Activated T-cell treated with anti-CD3 and anti-CD28 coated beads, Interleukin-2, amount 50 U/mL, for 4 hours (primary cell): ENCODE data around the gene SIK3. TPM values are rescaled to one million over a fixed set of nuclear protein-coding genes. Genes with fewer than 3 reads are reported as not detected.

Experiments
- ATAC-seq, 2 donors: fragments of 200-7000 bp; cut with Tn5 transposase; one replicate each; pipeline ENCODE4 v1.10.0; 2021
- DNase-seq: peaks from one replicate; pipeline ENCODE4 v3.0.0-alpha.2; 2020
- H3K27me3 Mint-ChIP-seq: one replicate; pipeline ENCODE4 v1.8.0; 2021; ENCODE audit warnings: low read depth, mixed read lengths
- H3K36me3 Mint-ChIP-seq: one replicate; pipeline ENCODE4 v1.8.0; 2022; ENCODE audit warnings: mixed read lengths; ENCODE audit not compliant: insufficient read depth
- H3K4me1 Mint-ChIP-seq: one replicate; pipeline ENCODE4 v1.8.0; 2021; ENCODE audit warnings: low read depth, mixed read lengths
- H3K4me3 Mint-ChIP-seq: one replicate; pipeline ENCODE4 v1.8.0; 2021; ENCODE audit warnings: mild to moderate bottlenecking, moderate library complexity, mixed read lengths
- H3K9me3 Mint-ChIP-seq: one replicate; pipeline ENCODE4 v1.8.0; 2021; ENCODE audit warnings: mixed read lengths
- total RNA-seq, 3 donors: library from RNA; stranded (reverse); gene quantifications; one replicate each; pipeline ENCODE4 v1.2.1, GENCODE V29; 2021

Gene SIK3
- total RNA-seq, 3 donors from 2014 or later, result 28.7 to 48.8 (median 36.5) TPM

DNA sequence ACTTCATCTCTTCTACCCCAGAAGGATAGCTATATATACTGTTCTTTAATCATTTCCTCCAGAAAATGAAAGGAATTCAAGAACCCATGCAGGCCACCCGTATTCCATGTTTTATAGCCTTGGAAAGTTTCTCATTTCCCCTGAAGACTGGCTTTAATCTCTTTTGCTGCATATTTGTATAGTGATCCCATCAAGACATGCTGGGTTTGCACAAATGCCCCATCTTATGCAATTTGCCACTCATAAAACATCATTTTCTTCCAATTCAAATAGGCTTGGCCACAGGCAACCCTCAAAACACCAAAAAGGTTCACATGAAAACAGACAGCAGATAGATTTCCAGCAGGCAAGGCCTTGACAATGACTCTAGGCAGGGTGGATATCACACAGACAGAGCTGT, 232.5 kb downstream of the SIK3 start:
- ATAC-seq, result no peak
- no peaks in the 10 kb centered on the region for H3K4me1 Mint-ChIP-seq
- H3K27me3 Mint-ChIP-seq, result no peaks in the 10 kb centered on the region
- DNase-seq, result no peak
- peaks cover 61% of the 10 kb centered on the region for H3K36me3 Mint-ChIP-seq
- no peak overlapping the region for H3K4me3 Mint-ChIP-seq
- H3K9me3 Mint-ChIP-seq, result no peaks in the 10 kb centered on the region

DNA sequence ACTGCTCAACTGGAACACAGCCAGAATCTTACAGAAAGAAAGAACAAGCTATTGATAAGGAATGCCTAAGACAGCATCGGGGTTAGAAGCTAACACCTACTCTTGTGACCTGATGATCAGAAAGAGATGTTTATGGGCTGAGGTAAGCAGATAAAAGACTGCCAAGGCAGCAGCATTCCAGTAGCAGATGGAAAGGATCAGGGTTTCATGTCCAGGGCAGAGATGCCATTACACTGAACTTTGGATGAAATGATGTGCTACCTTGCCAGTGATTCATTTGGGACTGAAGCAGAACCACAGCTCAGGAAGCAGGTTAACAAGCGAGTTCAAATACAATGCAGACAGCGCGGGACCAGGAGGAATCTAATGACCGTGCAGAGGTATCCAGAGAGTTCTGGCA, 233.7 kb downstream of the SIK3 start:
- no peak for ATAC-seq
- H3K27me3 Mint-ChIP-seq, result no peaks in the 10 kb centered on the region
- peaks cover 55% of the 10 kb centered on the region for H3K36me3 Mint-ChIP-seq
- H3K9me3 Mint-ChIP-seq, result no peaks in the 10 kb centered on the region
- DNase-seq, result no peak
- no peaks in the 10 kb centered on the region for H3K4me1 Mint-ChIP-seq
- H3K4me3 Mint-ChIP-seq, result no peak overlapping the region

DNA sequence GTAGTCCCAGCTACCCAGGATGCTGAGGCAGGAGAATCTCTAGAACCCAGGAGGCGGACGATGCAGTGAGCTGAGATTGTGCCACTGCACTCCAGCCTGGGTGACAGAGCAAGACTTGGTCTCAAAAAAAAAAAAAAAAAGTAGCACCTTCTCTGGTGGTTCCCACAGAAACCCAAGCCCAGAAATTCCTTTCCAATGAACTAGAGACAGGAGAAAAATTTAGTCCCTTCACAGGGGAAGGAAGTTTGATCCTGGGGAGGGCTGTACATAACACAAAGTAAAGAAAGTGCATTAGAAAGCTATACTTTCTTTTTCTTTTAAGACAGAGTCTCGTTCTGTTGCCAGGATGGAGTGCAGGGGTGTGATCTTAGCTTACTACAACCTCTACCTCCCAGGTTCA, 235.3 kb downstream of the SIK3 start:
- Mint-ChIP-seq H3K4me1 (no peaks in the 10 kb centered on the region), H3K27me3 (no peaks in the 10 kb centered on the region), H3K36me3 (peaks cover 61% of the 10 kb centered on the region), H3K4me3 (no peak overlapping the region), H3K9me3 (no peaks in the 10 kb centered on the region)
- no peak for DNase-seq
- ATAC-seq, result no peak

DNA sequence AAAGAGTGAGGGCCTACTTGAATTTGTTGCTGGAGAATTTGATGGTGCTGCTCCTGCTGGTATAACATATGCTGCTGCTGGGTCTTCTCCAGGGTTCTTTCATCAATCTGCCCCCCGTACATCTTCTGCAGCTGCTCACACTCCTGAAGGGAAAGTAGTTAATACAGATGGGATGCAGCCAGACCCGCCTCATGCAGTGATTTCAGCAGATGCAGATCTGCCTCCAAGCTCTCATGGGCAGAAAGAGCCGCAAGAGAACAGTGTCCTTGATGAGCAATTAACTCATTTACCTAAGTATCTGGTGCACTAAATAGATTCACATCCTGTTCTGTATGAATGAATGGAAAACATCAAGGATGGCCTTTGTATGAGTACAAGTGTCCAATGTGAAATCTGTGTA, 236.0 kb downstream of the SIK3 start:
- Mint-ChIP-seq H3K27me3 (no peaks in the 10 kb centered on the region), H3K4me1 (peaks cover 4% of the 10 kb centered on the region), H3K36me3 (peaks cover 57% of the 10 kb centered on the region), H3K9me3 (no peaks in the 10 kb centered on the region), H3K4me3 (no peak overlapping the region)
- ATAC-seq, result no peak
- no peak for DNase-seq

DNA sequence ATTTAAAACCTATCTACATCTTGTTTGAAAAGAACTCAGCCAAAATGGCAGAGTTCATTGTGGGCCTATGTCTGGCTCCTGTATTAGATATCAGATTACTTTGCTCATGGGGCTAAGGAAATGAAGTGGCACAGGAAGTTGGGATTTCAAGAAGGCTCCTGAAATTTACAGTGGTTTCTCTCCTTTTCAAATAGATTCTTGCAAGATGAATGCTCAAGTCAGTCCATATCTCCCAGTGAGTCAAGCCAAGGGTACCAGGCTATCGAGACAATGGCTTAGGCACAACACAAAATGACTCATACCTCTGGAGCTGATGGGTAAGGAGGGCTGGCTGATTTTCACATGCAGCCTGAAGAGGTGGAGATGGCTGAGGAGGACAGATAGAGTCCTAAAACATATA, 236.7 kb downstream of the SIK3 start:
- peaks cover 56% of the 10 kb centered on the region for H3K36me3 Mint-ChIP-seq
- H3K4me3 Mint-ChIP-seq, result no peak overlapping the region
- H3K27me3 Mint-ChIP-seq, result no peaks in the 10 kb centered on the region
- ATAC-seq, result no peak
- peaks cover 11% of the 10 kb centered on the region for H3K4me1 Mint-ChIP-seq
- H3K9me3 Mint-ChIP-seq, result no peaks in the 10 kb centered on the region
- no peak for DNase-seq

DNA sequence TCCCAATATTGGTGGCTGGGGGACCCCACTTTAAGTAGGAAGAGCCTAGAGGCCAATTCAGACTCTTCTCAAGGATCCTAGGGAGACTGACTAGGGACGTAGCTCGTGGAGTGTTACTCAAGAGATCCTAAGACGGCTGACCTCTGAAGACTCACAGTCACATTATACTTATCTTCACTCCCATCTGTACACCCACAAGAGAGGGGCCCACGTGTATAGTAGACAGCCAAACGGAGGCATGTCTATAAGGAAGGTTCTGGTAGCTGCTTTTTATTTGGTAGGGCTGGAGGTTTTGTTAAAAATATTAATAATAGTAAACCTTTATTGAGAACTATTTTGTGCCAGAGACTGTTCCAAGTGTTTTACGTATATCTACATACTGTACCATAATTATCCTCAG, 237.9 kb downstream of the SIK3 start:
- H3K9me3 Mint-ChIP-seq, result no peaks in the 10 kb centered on the region
- H3K36me3 Mint-ChIP-seq, result peaks cover 53% of the 10 kb centered on the region
- H3K27me3 Mint-ChIP-seq, result no peaks in the 10 kb centered on the region
- no peak overlapping the region for H3K4me3 Mint-ChIP-seq
- no peak for ATAC-seq
- DNase-seq, result no peak
- peaks cover 21% of the 10 kb centered on the region for H3K4me1 Mint-ChIP-seq

DNA sequence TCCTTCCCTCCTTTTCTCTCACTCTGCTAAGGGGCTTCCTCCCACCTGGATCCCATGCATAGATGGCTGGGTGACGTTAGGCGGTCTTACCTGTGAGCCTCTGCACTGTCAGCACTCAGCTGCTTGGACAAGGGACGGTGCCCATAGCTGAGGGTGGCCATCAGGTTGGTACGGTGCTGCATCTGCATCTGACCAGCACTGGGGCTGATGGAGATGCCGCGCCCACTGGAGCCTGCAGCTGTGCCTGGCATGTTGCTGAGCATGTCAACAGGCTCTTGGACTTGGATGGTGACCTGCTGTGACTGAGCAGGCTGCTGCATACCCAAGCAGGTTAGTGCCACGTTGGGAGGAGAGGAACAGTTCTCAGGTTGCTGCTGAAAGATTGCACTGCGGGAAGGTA, 239.1 kb downstream of the SIK3 start:
- ATAC-seq, result no peak
- no peak overlapping the region for H3K4me3 Mint-ChIP-seq
- DNase-seq, result no peak
- H3K36me3 Mint-ChIP-seq, result peaks cover 48% of the 10 kb centered on the region
- H3K9me3 Mint-ChIP-seq, result no peaks in the 10 kb centered on the region
- peaks cover 32% of the 10 kb centered on the region for H3K4me1 Mint-ChIP-seq
- no peaks in the 10 kb centered on the region for H3K27me3 Mint-ChIP-seq

DNA sequence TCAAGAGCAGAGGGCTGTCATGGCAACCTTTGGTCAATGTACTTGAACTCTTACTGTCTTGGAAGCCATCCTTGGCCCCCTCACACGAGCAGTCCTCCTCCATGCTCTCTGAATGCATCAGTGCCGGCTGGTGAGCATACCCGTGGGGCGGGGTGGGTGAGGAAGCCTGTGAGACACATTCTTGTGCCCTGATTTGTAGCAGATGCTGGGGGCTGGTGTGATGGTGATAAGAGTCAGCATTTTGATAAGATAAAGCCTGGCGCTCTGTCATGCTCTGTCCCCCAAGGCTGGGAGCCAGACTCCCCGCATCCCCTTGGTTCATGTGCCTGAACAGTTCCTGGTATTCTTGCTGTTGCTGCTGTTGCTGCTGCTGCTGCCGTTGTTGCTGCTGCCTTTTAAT, 240.3 kb downstream of the SIK3 start:
- Mint-ChIP-seq H3K4me3 (no peak overlapping the region), H3K9me3 (no peaks in the 10 kb centered on the region), H3K27me3 (no peaks in the 10 kb centered on the region), H3K36me3 (peaks cover 41% of the 10 kb centered on the region), H3K4me1 (peaks cover 44% of the 10 kb centered on the region)
- DNase-seq (no peak), ATAC-seq (no peak)

DNA sequence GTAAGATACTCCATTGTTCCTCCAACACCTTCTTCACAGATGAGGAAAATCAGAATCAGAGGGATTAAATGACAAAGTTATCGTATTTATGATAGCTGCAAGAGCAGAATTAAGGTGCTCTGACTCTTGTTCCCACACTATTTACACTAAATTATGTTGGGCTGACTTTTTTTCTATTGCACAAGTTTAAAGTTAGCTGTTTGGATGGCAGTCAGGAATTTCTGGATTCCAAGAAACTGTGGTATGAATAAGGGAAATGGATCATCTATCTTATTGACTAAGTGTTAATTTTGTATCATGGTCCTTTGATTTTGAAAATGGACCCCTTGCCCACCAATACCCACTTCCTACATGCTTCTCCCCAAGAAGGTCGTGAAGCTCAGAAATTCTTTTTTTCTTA, 240.9 kb downstream of the SIK3 start:
- DNase-seq, result no peak
- H3K4me3 Mint-ChIP-seq, result no peak overlapping the region
- H3K36me3 Mint-ChIP-seq, result peaks cover 41% of the 10 kb centered on the region
- peaks cover 51% of the 10 kb centered on the region for H3K4me1 Mint-ChIP-seq
- H3K27me3 Mint-ChIP-seq, result no peaks in the 10 kb centered on the region
- ATAC-seq, result no peak
- H3K9me3 Mint-ChIP-seq, result no peaks in the 10 kb centered on the region

DNA sequence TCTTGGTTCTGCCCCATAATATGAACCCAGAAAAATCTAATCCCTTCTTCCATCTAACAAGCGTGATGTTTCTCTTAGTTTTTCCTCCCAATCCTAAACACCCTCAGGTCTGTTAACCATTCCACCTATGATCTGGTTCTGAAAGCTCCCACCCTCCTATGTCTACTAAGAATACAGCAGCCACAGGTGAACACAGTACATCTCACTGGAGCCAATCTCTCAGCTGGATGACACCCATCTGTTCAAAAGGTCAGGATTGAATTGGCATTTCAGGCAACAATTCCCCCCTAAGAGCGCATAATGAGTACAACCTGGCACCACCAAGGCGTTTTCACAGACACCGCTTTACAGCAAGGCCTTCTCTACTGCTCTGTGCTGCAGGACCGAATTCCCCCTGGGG, 241.8 kb downstream of the SIK3 start:
- H3K9me3 Mint-ChIP-seq, result no peaks in the 10 kb centered on the region
- H3K36me3 Mint-ChIP-seq, result peaks cover 38% of the 10 kb centered on the region
- DNase-seq (no peak), ATAC-seq (no peak)
- H3K4me1 Mint-ChIP-seq, result peaks cover 60% of the 10 kb centered on the region
- H3K4me3 Mint-ChIP-seq, result no peak overlapping the region
- no peaks in the 10 kb centered on the region for H3K27me3 Mint-ChIP-seq

DNA sequence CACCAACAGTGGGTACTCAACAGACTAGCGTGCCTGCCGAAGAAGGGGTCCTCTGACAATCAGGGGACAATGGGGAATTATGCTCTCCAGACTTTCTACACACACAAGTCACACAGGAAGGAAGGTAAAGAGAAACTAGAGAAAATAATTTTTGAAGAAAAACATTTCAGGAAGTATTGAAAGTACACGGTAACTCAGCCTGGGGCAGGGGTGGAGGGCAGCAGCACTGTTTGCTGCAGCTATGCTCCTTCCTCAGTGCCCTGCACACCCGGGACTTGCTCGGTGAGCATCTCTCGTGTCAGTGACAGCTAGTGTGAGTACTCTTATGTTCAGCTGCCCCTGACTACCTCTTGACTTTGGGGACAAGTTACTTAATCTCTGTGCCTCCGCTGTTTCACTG, 242.8 kb downstream of the SIK3 start:
- peaks cover 66% of the 10 kb centered on the region for H3K4me1 Mint-ChIP-seq
- H3K36me3 Mint-ChIP-seq, result peaks cover 29% of the 10 kb centered on the region
- H3K9me3 Mint-ChIP-seq, result no peaks in the 10 kb centered on the region
- ATAC-seq, result no peak
- H3K4me3 Mint-ChIP-seq, result peak overlapping the region; percentile 2
- DNase-seq, result no peak
- no peaks in the 10 kb centered on the region for H3K27me3 Mint-ChIP-seq

DNA sequence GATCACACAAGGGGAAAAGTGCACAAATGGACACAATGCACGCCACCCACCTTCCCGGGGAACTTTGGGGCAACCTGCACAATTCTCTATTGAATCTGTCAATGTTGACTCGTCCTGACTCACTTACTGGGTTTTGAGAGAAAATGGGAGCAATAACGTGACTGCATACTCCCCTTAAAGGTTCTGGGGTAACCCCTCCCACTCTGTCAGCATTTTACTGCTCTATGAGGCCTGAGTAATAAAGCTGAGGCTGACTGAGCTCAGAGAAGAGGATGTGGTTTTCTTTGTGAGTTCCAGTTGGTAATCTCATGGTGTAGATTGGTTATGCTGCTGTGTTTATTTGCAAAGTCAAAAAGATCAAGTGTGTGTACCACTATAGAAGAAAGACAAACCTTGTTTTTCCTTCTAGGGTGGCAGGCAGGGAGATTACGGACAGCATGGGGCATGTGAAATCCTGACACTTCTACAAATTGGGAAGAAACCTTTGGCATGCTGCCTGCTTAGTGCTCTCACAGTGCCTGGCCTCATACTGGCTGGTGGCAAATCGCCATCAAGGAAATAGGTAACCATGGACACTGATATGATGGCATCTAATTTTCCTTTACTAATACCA, 244.7 kb downstream of the SIK3 start:
- DNase-seq, result peak; percentile 49
- H3K4me1 Mint-ChIP-seq, result peaks cover 72% of the 10 kb centered on the region
- H3K4me3 Mint-ChIP-seq, result peak overlapping the region; percentile 63
- no peaks in the 10 kb centered on the region for H3K9me3 Mint-ChIP-seq
- H3K27me3 Mint-ChIP-seq, result no peaks in the 10 kb centered on the region
- H3K36me3 Mint-ChIP-seq, result peaks cover 31% of the 10 kb centered on the region
- peak; percentile 96 to 98 for ATAC-seq

DNA sequence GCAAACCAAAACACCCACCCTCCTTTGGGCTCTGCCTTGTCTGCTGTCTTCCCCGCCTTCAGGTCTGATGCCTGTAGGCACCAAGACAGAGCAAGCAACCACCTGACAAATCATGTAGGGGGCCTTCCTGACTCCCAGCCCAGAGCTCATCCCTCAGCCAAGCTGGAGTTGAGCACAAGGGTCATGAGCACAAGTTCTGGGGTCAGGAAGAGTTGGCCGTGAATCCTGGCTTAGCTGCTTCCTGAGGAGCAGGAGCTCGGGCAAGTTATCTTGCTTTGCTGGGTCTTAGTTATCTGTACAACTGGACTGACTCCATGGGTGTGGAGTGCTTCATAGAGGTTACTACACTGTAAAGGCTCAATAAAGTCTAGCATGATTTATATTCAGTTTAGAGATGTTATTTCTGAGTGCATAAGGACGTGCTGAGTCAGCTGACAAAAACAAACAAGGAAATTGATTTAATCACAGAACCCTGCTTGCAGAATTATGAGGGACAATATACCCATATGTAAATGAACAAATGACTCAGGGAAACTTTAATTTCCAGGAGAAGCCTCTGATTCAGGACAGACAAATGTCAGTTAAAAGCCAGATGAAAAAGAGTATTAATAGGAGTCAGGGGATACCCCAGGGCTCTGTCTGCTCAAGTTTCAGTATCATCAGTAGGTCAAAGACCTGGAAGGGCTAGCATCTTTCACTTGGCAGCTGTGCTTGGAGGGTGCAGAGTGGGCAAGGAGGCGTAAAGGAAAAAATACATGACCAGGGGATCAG, 245.8 kb downstream of the SIK3 start:
- Mint-ChIP-seq H3K36me3 (peaks cover 29% of the 10 kb centered on the region), H3K27me3 (no peaks in the 10 kb centered on the region), H3K9me3 (no peaks in the 10 kb centered on the region), H3K4me1 (peaks cover 70% of the 10 kb centered on the region), H3K4me3 (peak overlapping the region; percentile 63)
- ATAC-seq, result no peak
- no peak for DNase-seq

DNA sequence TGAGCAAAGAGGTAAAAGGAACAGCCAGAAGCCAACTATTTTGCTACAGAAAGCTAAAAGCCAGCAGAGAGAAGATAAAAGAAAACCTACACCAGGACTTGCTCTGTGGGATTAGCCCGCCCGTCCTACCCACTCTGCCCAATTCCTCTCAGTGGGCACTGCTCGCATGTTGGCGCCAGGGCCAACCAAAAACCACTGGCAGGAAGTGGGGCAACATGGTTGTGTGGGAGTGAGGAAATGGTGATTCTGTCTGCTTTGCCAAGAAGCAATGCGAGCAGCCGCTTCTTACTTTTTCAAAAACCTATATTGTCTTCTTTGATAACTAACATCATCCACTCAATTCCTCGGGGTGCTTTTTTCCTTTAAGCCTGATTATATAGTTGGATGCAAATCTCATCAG, 246.6 kb downstream of the SIK3 start:
- Mint-ChIP-seq H3K27me3 (no peaks in the 10 kb centered on the region), H3K4me3 (peak overlapping the region; percentile 63), H3K9me3 (no peaks in the 10 kb centered on the region), H3K36me3 (peaks cover 30% of the 10 kb centered on the region), H3K4me1 (peaks cover 62% of the 10 kb centered on the region)
- DNase-seq (peak; percentile 37), ATAC-seq (no peak)

DNA sequence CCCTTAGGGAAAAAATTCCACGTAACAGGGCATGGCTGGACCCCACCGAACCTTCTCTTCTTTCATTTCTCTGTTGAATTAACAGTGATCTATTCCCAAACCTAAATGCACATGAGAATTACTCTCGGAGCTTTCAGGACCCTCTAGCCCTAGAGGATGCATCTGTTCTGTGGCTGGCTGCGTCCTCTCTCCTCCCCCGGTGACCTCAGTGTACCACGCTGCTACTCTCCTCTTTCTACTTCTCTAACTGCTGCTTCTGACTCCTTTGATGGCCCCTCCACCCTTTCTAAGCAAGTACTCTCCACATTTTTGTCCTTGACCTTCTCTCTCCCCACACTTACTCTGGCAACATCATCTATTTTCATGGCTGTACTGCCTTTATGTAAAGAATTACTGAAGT, 248.7 kb downstream of the SIK3 start:
- H3K4me3 Mint-ChIP-seq, result no peak overlapping the region
- peaks cover 43% of the 10 kb centered on the region for H3K4me1 Mint-ChIP-seq
- peaks cover 38% of the 10 kb centered on the region for H3K36me3 Mint-ChIP-seq
- H3K27me3 Mint-ChIP-seq, result no peaks in the 10 kb centered on the region
- H3K9me3 Mint-ChIP-seq, result no peaks in the 10 kb centered on the region
- DNase-seq, result no peak
- no peak for ATAC-seq
